H1 (cell line): ENCODE measurements around the gene SNX7. TPM values are rescaled to one million over a fixed set of nuclear protein-coding genes. Genes with fewer than 3 reads are reported as not detected.

Experiments used
- CTCF ChIA-PET: fragments of 300-600 bp; sonication (Branson Sonifier 250); formaldehyde crosslinking; loops from one replicate; lab custom pipeline; 2021; ENCODE audit not compliant: partially characterized antibody; lab: Charles Lee
- POLR2A ChIA-PET: fragments of 300-600 bp; sonication (Branson Sonifier 250); formaldehyde crosslinking; loops from one replicate; lab custom pipeline; 2021; ENCODE audit warnings: inconsistent platforms; ENCODE audit not compliant: partially characterized antibody; lab: Charles Lee
- DNase-seq, 2 experiments: peaks; one replicate each; pipeline versions ENCODE4 v3.0.0 to v3.0.0-alpha.2; 2010 to 2022; ENCODE audit warnings: low spot score in 2 of 2, low read depth in 1 of 2, mixed read lengths in 1 of 2
- FAIRE-seq: peaks from 2 replicates; lab custom pipeline; 2011; peaks lifted over from hg19 to GRCh38; lab: Jason Lieb, UNC
- H2AFZ ChIP-seq: 2 replicates; pipeline ENCODE4 v1.8.1; 2012; ENCODE audit warnings: low read length, inconsistent platforms
- H2AK5ac ChIP-seq: 2 replicates; pipeline ENCODE4 v1.6.1; 2013; ENCODE audit warnings: low read depth, low read length
- H2BK120ac ChIP-seq: replicated peaks from 2 replicates; pipeline ENCODE3; 2013; ENCODE audit warnings: low read depth, low read length, inconsistent platforms
- H2BK12ac ChIP-seq: 2 replicates; pipeline ENCODE4 v1.6.1; 2013; ENCODE audit warnings: low read depth, low read length
- H2BK15ac ChIP-seq: 2 replicates; pipeline ENCODE4 v1.6.1; 2013; ENCODE audit warnings: low read length
- H2BK20ac ChIP-seq: 2 replicates; pipeline ENCODE4 v1.6.1; 2013; ENCODE audit warnings: low read length
- H2BK5ac ChIP-seq: 2 replicates; pipeline ENCODE4 v1.6.1; 2013; ENCODE audit warnings: low read depth, low read length
- H3K14ac ChIP-seq: 2 replicates; pipeline ENCODE4 v1.6.1; 2013; ENCODE audit warnings: inconsistent platforms; ENCODE audit not compliant: insufficient read length
- H3K18ac ChIP-seq: 2 replicates; pipeline ENCODE4 v1.6.1; 2013; ENCODE audit warnings: low read length; ENCODE audit errors: extremely low read depth
- H3K23ac ChIP-seq: 2 replicates; pipeline ENCODE4 v1.6.1; 2013; ENCODE audit warnings: inconsistent platforms; ENCODE audit not compliant: insufficient read length
- H3K23me2 ChIP-seq: 2 replicates; pipeline ENCODE4 v1.6.1; 2013; ENCODE audit warnings: low read depth, low read length
- H3K27ac ChIP-seq: 2 replicates; pipeline ENCODE4 v1.6.1; 2011; ENCODE audit warnings: low read depth, low read length, inconsistent platforms
- H3K27me3 ChIP-seq, 4 experiments: replicated peaks in 1 of 4; 1 replicate in 1 of 4; 2 replicates in 3 of 4; pipeline versions ENCODE4 v1.6.1 to v1.8.1; 2011 to 2013; ENCODE audit warnings: low read length in 3 of 4, mild to moderate bottlenecking in 3 of 4, inconsistent platforms in 2 of 4, mixed read lengths in 2 of 4, moderate library complexity in 1 of 4; ENCODE audit not compliant: control insufficient read depth in 3 of 4, insufficient read depth in 3 of 4; ENCODE audit errors: extremely low read depth in 1 of 4
- H3K36me3 ChIP-seq, 4 experiments: 2 replicates each; pipeline versions ENCODE4 v1.6.1 to v1.8.1; 2011 to 2013; ENCODE audit warnings: mild to moderate bottlenecking in 4 of 4, low read length in 3 of 4, moderate library complexity in 2 of 4, control low read depth in 1 of 4, inconsistent platforms in 1 of 4; ENCODE audit not compliant: insufficient read depth in 4 of 4, control insufficient read depth in 2 of 4
- H3K4ac ChIP-seq: replicated peaks from 2 replicates; pipeline ENCODE3; 2013; ENCODE audit warnings: low read length, low read depth, mixed read lengths, inconsistent platforms; ENCODE audit not compliant: insufficient read length
- H3K4me1 ChIP-seq, 4 experiments: replicated peaks in 1 of 4; 1 replicate in 1 of 4; 2 replicates in 3 of 4; pipeline versions ENCODE4 v1.6.1 to v1.8.1; 2011 to 2013; ENCODE audit warnings: low read length in 3 of 4, inconsistent platforms in 2 of 4, mixed read lengths in 1 of 4; ENCODE audit not compliant: insufficient read depth in 4 of 4, control insufficient read depth in 3 of 4
- H3K4me2 ChIP-seq, 2 experiments: 2 replicates each; pipeline versions ENCODE4 v1.6.1 to v1.8.1; 2011 to 2013; ENCODE audit warnings: low read depth in 2 of 2, low read length in 2 of 2, control low read depth in 1 of 2, inconsistent platforms in 1 of 2, mild to moderate bottlenecking in 1 of 2; ENCODE audit not compliant: insufficient read depth in 1 of 2
- H3K4me3 ChIP-seq, 4 experiments: fragments of 200-600, 300-600 bp in 1 of 4; sonication (generic), shearing (Covaris generic), sonication (Bioruptor Twin) in 1 of 4; 2 replicates each; pipeline versions ENCODE4 v1.5.1 to v1.8.1; 2011 to 2016; ENCODE audit warnings: low read length in 4 of 4, low read depth in 3 of 4, control low read depth in 2 of 4, inconsistent platforms in 2 of 4, mild to moderate bottlenecking in 2 of 4, mixed read lengths in 1 of 4, moderate library complexity in 1 of 4; ENCODE audit not compliant: insufficient read depth in 2 of 4; ENCODE audit errors: extremely low read depth in 1 of 4
- H3K56ac ChIP-seq: replicated peaks from 2 replicates; pipeline ENCODE3; 2013; ENCODE audit warnings: low read depth, mild to moderate bottlenecking, mixed read lengths, low read length, inconsistent platforms; ENCODE audit not compliant: insufficient read length
- H3K79me1 ChIP-seq: 2 replicates; pipeline ENCODE4 v1.6.1; 2013; ENCODE audit warnings: low read depth, low read length, control low read depth
- H3K79me2 ChIP-seq, 2 experiments: 2 replicates each; pipeline versions ENCODE4 v1.6.1 to v1.8.1; 2012 to 2013; ENCODE audit warnings: low read length in 2 of 2, mild to moderate bottlenecking in 2 of 2, inconsistent platforms in 1 of 2; ENCODE audit not compliant: insufficient read depth in 2 of 2, control insufficient read depth in 1 of 2
- H3K9ac ChIP-seq, 4 experiments: replicated peaks in 1 of 4; 1 replicate in 1 of 4; 2 replicates in 3 of 4; pipeline versions ENCODE4 v1.6.1 to v1.8.1; 2011 to 2013; ENCODE audit warnings: low read depth in 3 of 4, low read length in 3 of 4, control low read depth in 2 of 4, mild to moderate bottlenecking in 2 of 4, moderate library complexity in 2 of 4, inconsistent platforms in 1 of 4; ENCODE audit errors: extremely low read depth in 1 of 4
- H3K9me3 ChIP-seq, 2 experiments: 2 replicates each; pipeline versions ENCODE4 v1.6.1 to v1.8.1; 2012 to 2013; ENCODE audit warnings: mild to moderate bottlenecking in 2 of 2, moderate library complexity in 2 of 2, control low read depth in 1 of 2, inconsistent platforms in 1 of 2, low read depth in 1 of 2, low read length in 1 of 2, mixed read lengths in 1 of 2; ENCODE audit not compliant: insufficient read depth in 2 of 2
- H4K20me1 ChIP-seq, 2 experiments: replicated peaks in 1 of 2; 2 replicates each; pipeline versions ENCODE3 to v1.8.1; 2011 to 2013; ENCODE audit warnings: inconsistent platforms in 2 of 2, low read length in 2 of 2, mild to moderate bottlenecking in 1 of 2; ENCODE audit not compliant: insufficient read depth in 2 of 2, control insufficient read depth in 1 of 2
- H4K5ac ChIP-seq: 2 replicates; pipeline ENCODE4 v1.6.1; 2013; ENCODE audit warnings: low read length, low read depth, mixed read lengths, inconsistent platforms; ENCODE audit not compliant: insufficient read length
- H4K8ac ChIP-seq: 2 replicates; pipeline ENCODE4 v1.8.0; 2013; ENCODE audit warnings: mild to moderate bottlenecking, moderate library complexity, low read length, inconsistent platforms; ENCODE audit not compliant: insufficient read depth; ENCODE audit errors: extremely low read depth
- H4K91ac ChIP-seq: replicated peaks from 2 replicates; pipeline ENCODE3; 2013; ENCODE audit warnings: low read length, mixed read lengths, inconsistent platforms; ENCODE audit not compliant: insufficient read length
- BACH1 ChIP-seq: IDR thresholded peaks from 2 replicates; pipeline ENCODE4 v1.6.1; 2012; ENCODE audit warnings: low read length, improper control_type of control experiment
- BRCA1 ChIP-seq: IDR thresholded peaks from 2 replicates; pipeline ENCODE4 v1.6.1; 2012; ENCODE audit warnings: low read depth, low read length, improper control_type of control experiment
- CBX8 ChIP-seq: fragments of 300-800, 300-1000 bp; sonication (generic); IDR thresholded peaks from 2 replicates; pipeline ENCODE4 v1.7.1; 2016; ENCODE audit warnings: low read depth, low read length, borderline replicate concordance
- CEBPB ChIP-seq: IDR thresholded peaks from 2 replicates; pipeline ENCODE4 v1.6.1; 2012; ENCODE audit warnings: low read depth, low read length
- FOSL1 ChIP-seq: IDR thresholded peaks from 2 replicates; pipeline ENCODE4 v1.6.1; 2011; ENCODE audit warnings: mild to moderate bottlenecking, low read depth, low read length, moderate library complexity; ENCODE audit not compliant: insufficient read depth
- HDAC2 ChIP-seq, 2 experiments: fragments of 300-600 bp in 1 of 2; sonication (generic) in 1 of 2; IDR thresholded peaks; 2 replicates each; pipeline ENCODE4 v1.6.1; 2011 to 2012; ENCODE audit warnings: low read depth in 2 of 2, low read length in 2 of 2, mild to moderate bottlenecking in 2 of 2, moderate library complexity in 2 of 2, borderline replicate concordance in 1 of 2, inconsistent platforms in 1 of 2
- HDAC6 ChIP-seq: IDR thresholded peaks from one replicate; pipeline ENCODE4 v1.7.1; 2012; ENCODE audit warnings: low read depth, mild to moderate bottlenecking, inconsistent platforms, low read length, moderate library complexity
- JUND ChIP-seq: IDR thresholded peaks from 2 replicates; pipeline ENCODE4 v1.6.1; 2011; ENCODE audit warnings: mild to moderate bottlenecking, improper control_type of control experiment, low read length
- KDM4A ChIP-seq: IDR thresholded peaks from one replicate; pipeline ENCODE4 v1.7.1; 2012; ENCODE audit warnings: low read depth, mild to moderate bottlenecking, moderate library complexity, low read length, inconsistent platforms; ENCODE audit not compliant: severe bottlenecking
- NANOG ChIP-seq: IDR thresholded peaks from 2 replicates; pipeline ENCODE4 v1.6.1; 2011; ENCODE audit warnings: low read length, low read depth, mild to moderate bottlenecking, inconsistent platforms; ENCODE audit not compliant: insufficient read depth, poor library complexity, severe bottlenecking
- PHF8 ChIP-seq: fragments of 200-600 bp; sonication (generic); conservative IDR thresholded peaks from 2 replicates; pipeline ENCODE4 v1.7.1; 2012; ENCODE audit warnings: low read depth, mild to moderate bottlenecking, inconsistent platforms, low read length, moderate library complexity
- POLR2A ChIP-seq, 2 experiments: IDR thresholded peaks; 1 replicate in 1 of 2; 2 replicates in 1 of 2; pipeline ENCODE4 v1.6.1; 2011; ENCODE audit warnings: low read depth in 2 of 2, low read length in 2 of 2, mild to moderate bottlenecking in 2 of 2; ENCODE audit errors: control extremely low read depth in 1 of 2
- POU5F1 ChIP-seq: IDR thresholded peaks from 2 replicates; pipeline ENCODE4 v1.6.1; 2011; ENCODE audit warnings: low read depth, mild to moderate bottlenecking, low read length, moderate library complexity
- RBBP5 ChIP-seq: IDR thresholded peaks from 2 replicates; pipeline ENCODE4 v1.7.1; 2012; ENCODE audit warnings: low read depth, mild to moderate bottlenecking, inconsistent platforms, low read length, moderate library complexity, borderline replicate concordance
- SP2 ChIP-seq: IDR thresholded peaks from 2 replicates; pipeline ENCODE4 v1.6.1; 2012; ENCODE audit warnings: mild to moderate bottlenecking, low read length, inconsistent platforms
- SUZ12 ChIP-seq: fragments of 200-600 bp; sonication (generic); IDR thresholded peaks from 2 replicates; pipeline ENCODE4 v1.6.1; 2012; ENCODE audit warnings: mild to moderate bottlenecking, inconsistent platforms, low read length, moderate library complexity, mixed read lengths
- WGBS, 2 experiments: shearing (Covaris generic) in 1 of 2; methylation state at CpG; one replicate each; pipeline versions ENCODE4 v1.1.6 to v1.1.7; 2013 to 2015; ENCODE audit warnings: low lambda C conversion rate in 2 of 2, mixed read lengths in 2 of 2, inconsistent platforms in 1 of 2, low coverage in 1 of 2, missing lambda C conversion rate in 1 of 2; ENCODE audit not compliant: insufficient replicate concordance in 2 of 2, insufficient coverage in 1 of 2, insufficient read length in 1 of 2; ENCODE audit errors: extremely low coverage in 1 of 2, missing lambda C conversion rate in 1 of 2; 5-methylcytosine and 5-hydroxymethylcytosine counted together
- polyA plus RNA-seq, 7 experiments: library from polyadenylated mRNA; depleted of rRNA in 3 of 7; stranded (reverse) in 5 of 7; unstranded in 2 of 7; fragments of >200 nt in 5 of 7; fragments of 200-250 nt in 2 of 7; gene quantifications; 1 replicate in 5 of 7; 2 replicates in 1 of 7; 4 replicates in 1 of 7; pipeline versions ENCODE4 v1.2.1 to v1.2.3, GENCODE V29; 2011 to 2013; ENCODE audit warnings: missing spikeins in 2 of 7, mixed read lengths in 2 of 7
- total RNA-seq: library from RNA; stranded (reverse); fragmentation: NEBNext Ultra II Directional; extraction: Animal tissue kit (Norgen Biotek cat#: 25700); gene quantifications from 2 replicates; pipeline ENCODE4 v1.2.1, GENCODE V29; 2021

Gene SNX7
- total and polyA plus RNA-seq, 2 of the 8 experiments (the other 6 are each of a cell fraction or from before 2014, with no cell fraction given) = 9.2 to 23.8 TPM

DNA sequence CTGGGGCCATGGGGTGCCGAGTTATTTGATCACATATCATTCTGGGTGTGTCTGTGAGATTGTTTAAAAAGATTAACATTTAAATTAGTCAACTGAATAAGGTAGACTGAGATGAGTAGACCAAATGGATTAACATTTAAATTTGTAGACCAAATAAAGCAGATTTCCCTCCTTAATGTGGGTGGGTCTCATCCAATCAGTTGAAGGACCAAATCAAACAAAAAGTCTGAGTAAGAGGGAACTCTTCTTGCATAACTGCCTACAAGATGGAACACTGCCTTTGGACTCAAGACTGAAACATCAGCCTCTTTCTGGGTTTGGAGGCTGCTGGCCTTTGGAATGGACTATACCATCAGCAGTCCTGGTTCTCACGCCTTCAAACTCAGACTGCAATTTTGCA is 17.0 kb upstream of the SNX7 start:
- ChIA-PET POLR2A (no interaction called here), CTCF (no interaction called here)
- Histone ChIP-seq H3K9me3 (peaks cover 0 to 3% of the 10 kb centered on the region in 2 experiments; a peak in 1 of 4 replicates), H3K27ac (no peak overlapping the region), H3K27me3 (peaks cover 0 to 1% (median 0%) of the 10 kb centered on the region in 4 experiments; a peak in 1 of 7 replicates), H3K4me3 (no peak overlapping the region), H4K8ac (no peak overlapping the region), H3K79me1 (no peaks in the 10 kb centered on the region), H2BK20ac (no peak overlapping the region), H2BK12ac (no peak overlapping the region), H2AK5ac (no peak overlapping the region), H3K4me1 (no peaks in the 10 kb centered on the region), H3K79me2 (no peaks in the 10 kb centered on the region), H3K4ac (no peak overlapping the region), H3K9ac (no peak overlapping the region), H2BK120ac (no peak overlapping the region), H3K23ac (no peak overlapping the region), H3K4me2 (no peak overlapping the region), H3K36me3 (no peaks in the 10 kb centered on the region), H3K18ac (no peak overlapping the region), H2BK5ac (no peak overlapping the region), H4K20me1 (no peaks in the 10 kb centered on the region), H3K56ac (no peak overlapping the region), H4K5ac (no peak overlapping the region), H2AFZ (no peak overlapping the region), H4K91ac (no peak overlapping the region), H3K14ac (no peak overlapping the region), H3K23me2 (no peaks in the 10 kb centered on the region), H2BK15ac (no peak overlapping the region)
- 93% methylated on average over 2 of the region's 2 CpGs; no CpG with 5 or more reads in 1 of the 2 experiments for WGBS, 2 experiments
- no peak for DNase-seq
- no peak for FAIRE-seq
- TF ChIP-seq PHF8 (no peak), HDAC6 (no peak), SUZ12 (no peak), POLR2A (IDR thresholded peaks at IDR 0.05; ENCODE audit: control extremely low read depth in 1 of 2, low read depth in 2 of 2, low read length in 2 of 2) (no peak), FOSL1 (no peak), BACH1 (no peak), RBBP5 (no peak), KDM4A (no peak), POU5F1 (no peak), HDAC2 (IDR thresholded peaks at IDR 0.05; ENCODE audit: borderline replicate concordance in 1 of 2, low read depth in 2 of 2, low read length in 2 of 2) (no peak), CEBPB (no peak), SP2 (no peak), CBX8 (no peak), NANOG (no peak), JUND (no peak), BRCA1 (no peak)
